DMS79 treated with DMSO at 0.1 percent for 48 hours (cell line): ENCODE measurements around the gene ZDHHC24.
A peak's percentile ranks its signal among the peaks of the same experiment; 100 is the strongest.

Experiments
- DNase-seq: peaks from one replicate; lab custom pipeline; 2025; lab: John Stamatoyannopoulos, UW

ZDHHC24 gene

DNA sequence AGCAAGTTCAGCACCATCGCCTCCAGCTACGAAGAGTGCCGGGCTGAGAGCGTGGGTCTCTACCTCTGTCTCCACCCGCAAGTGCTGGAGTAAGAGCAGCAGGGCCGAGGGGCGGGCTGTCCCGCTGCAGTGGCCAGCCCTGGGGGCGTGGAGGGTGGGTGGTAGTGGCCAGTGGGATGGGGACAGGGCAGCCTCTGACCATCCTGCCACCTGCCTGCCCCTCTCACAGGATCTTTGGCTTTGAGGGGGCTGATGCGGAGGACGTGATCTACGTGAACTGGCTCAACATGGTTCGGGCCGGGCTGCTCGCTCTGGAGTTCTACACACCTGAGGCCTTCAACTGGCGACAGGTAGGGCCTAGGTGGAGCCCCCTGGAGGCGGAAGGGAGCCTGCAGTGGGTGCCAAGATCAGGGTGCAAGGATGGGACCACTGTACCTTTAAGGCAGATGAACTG, 50.4 kb downstream of the ZDHHC24 start:
- DNase-seq, result no peak

DNA sequence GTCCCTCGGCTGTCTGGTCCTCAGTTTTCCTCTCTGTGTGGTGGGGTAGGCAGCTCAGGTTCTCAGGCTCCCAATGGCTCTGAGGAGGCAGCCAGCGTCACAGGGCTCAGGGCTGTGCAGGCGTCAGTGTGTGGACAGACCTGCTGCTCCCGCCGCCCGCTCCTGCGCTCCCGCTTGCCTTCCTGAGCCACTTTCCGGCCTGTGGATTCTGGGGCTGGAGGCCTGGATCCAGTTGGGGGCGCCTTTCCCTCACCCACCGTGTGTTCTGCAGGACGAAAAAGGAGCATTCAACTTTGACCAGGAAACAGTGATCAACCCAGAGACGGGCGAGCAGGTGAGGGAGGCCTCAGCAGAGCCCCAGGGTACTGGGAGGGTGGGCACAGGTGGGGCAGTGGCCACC, 50.9 kb downstream of the ZDHHC24 start:
- DNase-seq, result no peak

DNA sequence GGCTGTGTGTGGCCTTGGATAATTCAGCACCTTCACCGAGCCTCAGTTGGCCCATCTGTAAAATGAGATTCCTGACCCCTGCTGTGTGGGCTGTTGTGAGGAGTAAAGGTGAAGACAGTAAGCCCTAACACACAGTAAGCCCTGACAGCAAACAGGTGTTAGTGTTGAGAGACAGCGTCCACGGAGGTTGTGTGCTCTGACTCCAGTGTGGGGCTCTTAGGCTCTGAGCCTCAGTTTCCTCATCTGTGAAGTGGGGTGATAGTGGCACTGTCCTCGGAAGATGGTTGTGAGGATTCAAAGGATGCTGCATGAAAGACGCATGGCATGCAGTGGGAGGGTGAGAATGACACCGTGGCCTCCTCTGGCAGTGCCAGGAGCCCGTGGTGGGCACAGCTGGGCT, 51.4 kb downstream of the ZDHHC24 start:
- no peak for DNase-seq

DNA sequence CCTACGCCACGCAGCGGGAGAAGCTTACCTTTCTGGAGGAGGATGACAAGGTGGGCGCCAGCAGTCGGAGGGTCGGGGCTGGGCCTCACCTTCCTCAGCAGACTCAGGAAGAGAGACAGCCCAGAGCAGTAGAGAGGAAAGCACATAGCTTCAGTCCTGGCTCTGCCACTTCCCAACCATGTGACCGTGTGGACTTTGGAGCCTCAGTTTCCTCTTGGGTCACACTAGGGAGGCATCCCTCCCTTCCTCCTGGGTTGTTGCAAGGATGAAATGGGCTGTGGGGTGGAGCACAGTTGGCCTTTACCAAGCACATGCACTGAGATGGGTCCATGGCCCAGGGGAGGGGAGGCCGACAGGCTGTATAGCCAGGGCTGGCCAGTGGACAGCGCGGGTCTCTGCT, 52.7 kb downstream of the ZDHHC24 start:
- no peak for DNase-seq

DNA sequence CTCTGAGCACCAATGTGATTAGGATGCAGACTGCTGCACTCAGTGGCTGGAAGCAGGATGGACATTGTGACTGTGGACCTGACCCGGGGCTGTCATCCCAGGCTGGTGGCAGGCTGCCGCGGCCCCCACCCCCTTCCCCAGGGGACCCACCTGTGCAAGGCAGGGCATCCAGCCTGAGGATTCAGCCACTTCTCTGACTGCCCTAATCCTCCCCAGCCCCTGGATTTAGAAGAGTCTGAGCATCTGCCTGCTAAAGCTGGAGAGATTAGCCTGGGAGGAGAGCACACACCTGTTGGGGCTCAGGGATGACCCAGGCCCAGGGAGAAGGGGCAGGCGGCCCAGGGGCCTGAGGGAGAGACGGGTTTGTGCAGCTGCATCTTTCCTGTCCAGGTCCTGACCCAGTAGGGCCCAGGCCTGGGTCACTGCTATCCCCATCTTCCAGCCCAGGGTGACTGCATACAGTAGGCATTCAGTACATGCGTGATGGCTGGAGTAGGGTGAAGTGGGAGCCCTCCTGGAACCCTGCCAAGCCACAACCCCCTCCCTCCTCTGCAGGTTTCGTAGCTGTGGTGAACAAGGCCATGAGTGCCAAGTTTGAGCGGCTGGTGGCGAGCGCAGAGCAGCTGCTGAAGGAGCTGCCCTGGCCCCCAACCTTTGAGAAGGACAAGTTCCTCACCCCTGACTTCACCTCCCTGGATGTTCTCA, 53.5 kb downstream of the ZDHHC24 start:
- peak; percentile 33 for DNase-seq

DNA sequence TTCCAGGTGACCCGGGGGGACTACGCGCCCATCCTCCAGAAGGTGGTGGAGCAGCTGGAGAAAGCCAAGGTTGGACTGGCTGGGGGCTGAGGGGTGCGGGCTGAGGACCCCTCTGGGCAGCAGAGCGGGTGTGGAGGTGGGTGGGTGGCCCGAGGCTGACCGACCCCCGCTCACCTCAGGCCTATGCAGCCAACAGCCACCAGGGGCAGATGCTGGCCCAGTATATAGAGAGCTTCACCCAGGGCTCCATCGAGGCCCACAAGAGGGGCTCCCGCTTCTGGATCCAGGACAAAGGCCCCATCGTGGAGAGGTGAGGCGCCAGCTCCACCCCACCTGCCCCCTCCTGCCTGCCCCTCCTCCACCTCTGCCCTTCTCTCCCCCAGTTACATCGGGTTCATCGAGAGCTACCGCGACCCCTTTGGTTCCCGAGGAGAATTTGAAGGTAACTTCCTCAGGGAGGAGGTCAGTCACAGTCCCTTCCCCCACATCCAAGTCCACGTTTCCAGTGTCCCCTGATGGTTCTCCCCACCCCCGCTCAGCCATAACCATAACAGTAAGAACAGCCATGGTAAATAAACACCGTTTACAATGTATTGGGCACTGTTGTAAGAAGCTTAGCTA, 54.4 kb downstream of the ZDHHC24 start:
- no peak for DNase-seq

DNA sequence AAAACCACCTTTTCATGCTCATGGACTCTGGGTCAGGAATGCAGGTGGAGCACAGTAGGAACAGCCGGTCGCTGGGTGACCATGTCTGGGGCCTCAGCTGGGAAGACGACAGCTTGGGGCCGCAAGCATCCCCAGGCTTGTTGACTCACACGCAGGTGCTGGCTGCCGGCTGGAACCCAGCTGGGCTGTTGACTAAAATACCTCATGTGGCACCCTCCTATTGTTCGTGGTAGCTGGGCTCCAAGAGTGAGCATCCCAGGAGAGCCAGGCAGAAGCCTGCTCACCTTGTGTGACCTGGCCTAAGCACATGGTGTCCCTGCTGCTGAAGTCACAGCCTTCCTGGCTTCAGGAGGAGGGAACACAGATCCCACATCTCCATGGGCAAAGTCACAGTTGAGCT, 56.2 kb downstream of the ZDHHC24 start:
- no peak for DNase-seq

DNA sequence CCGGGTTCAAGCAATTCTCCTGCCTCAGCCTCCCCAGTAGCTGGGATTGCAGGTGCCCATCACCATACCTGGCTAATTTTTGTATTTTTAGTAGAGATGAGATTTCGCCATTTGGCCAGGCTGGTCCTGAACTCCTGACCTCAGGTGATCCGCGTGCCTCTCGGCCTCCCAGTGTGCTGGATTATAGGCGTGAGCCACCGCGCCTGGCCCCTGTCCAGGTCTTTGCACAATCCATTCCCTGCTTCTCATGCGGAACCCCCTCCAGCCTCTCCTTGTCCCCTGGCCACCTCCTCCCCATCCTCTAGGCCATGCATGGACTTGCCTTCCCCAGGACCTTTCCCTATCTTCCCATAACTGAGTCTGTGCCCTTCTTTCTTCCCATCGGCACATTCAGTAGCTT, 56.9 kb downstream of the ZDHHC24 start:
- DNase-seq, result no peak

DNA sequence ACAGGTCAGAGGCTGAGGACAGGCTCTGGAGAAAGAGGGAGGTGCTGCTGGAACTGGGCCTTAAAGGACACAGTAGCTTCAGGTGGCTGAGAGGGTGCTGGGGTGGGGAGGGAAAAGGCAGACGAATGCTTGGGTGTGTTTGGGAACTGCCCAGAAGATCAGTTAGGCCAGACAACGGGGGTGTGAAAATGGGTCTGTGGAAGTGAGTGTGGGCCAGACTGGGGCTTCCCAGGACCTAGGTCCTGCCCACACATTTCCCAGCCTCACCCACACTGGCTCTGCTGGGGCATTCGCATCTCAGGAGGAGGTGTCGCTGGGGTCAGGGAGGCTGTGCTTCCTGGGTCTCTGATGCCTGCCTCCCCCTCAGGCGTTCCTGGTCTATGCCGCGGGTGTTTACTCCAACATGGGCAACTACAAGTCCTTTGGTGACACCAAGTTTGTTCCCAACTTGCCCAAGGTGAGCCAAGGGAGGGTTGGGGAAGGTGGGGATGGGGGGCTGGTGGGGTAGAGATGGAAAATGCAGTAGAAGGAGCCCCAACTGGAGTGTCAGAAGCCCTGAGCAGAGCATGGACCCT, 61.0 kb downstream of the ZDHHC24 start:
- DNase-seq, result no peak

DNA sequence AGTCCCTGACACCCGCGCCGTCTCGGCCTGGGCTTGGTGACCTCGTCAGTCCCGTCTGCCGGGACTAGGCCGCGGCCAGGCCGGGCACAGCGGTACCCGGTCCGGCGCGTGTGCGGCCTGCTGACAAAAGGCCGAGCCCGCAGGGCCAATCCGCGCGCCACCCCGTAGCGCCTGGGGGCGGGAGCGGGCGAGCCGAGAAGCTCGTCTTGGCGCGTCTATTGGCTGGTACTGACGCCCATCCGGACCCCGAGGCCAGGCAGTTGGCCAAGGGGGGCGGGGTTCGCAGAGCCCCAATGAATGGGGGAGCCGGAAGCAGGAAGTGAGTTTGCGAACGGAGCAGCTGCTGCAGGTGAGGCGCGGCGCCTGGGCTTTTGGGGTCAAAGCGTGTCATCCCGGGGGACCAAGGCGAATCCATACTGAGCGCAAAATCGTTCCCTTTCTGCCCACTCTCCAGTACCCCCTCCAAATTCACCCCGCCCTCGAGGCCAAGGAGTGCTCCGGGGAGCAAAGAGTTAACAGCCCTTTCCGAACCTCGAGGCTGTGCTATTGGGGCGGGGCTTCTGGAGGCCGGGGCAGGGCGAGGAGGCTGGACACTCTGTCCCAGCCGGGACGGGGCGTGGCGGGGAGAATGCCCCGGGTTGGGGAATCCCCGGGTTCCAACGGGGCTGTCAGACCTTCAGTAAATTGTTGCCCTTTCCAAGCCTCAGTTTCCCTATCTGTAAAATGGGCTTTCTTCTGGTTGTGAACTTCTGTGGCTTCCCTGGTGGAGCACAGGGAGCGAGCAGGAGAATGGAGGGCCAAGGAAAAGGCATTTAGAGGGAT, 65.5 kb downstream of the ZDHHC24 start, which contains the start of gene DPP3:
TSS of gene DPP3 (plus strand) at position 318 of the 822 bp plus-strand sequence. CDS start 1,767 bp downstream, outside the sequence.
- peak; percentile 93 for DNase-seq

DNA sequence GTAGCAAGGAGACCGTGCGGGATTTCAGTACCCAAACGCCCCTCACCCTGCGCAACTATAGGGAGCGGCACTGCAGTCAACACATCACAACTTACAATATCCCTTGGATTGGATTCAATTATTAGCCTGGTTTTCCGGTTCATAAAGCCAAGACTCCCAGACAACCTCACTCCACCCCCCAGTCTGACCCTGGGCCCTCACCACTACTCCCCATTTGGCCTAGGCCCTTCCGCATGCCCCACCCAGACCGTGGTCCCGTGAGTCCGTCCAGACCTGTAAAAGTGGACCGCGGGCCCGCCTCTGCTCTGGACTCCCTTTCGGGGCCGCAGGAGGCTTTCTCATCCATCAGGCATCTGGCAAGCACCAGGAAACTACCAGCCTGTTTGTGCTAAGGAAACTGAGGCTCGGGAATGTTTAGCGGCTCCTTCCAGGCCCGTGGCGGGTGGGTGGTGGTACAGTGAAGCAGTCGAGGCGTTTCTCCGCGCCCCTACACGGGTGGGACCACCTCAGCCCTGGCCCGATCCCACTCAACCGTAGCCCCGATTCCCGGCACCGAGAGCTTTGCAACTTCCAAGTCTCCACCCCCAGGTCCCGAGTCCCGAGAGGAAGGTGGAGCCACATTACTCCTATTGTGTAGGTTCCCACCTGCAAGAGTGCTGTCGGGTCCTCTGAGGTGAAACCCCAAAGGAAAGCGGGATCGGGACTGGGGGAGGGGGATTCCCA, 66.3 kb downstream of the ZDHHC24 start:
- peak; percentile 82 for DNase-seq

DNA sequence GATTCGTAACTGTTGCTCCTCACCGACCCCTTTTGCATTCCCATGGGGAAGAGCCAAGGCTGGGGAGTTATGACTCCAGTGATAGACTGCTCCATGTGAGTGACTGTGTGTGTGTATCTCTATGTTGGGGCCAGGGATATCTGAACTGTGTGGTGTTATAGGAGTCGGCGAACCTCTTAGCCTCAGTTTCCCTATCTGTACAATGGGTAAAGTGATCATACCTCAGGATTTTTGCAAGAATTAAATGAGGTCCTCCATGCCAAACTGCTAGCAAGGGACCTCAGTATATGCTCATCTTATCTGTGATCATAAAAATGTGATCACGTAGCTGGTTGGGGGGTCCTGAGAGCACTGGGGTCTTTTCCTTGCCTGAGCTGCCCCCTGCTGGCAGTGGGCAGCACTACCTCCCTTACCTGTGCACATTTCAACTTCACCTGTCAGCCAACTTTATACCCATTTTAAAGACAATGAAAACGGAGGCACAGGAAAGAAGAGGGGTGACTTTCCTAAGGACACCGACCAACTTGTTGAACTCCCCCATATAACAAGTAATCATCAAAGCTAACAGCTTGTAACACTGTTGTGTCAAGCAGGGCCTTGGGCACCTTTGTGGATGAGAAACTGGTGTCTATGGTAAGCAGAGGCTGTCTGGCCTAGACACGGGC, 67.0 kb downstream of the ZDHHC24 start:
- peak; percentile 21 for DNase-seq

DNA sequence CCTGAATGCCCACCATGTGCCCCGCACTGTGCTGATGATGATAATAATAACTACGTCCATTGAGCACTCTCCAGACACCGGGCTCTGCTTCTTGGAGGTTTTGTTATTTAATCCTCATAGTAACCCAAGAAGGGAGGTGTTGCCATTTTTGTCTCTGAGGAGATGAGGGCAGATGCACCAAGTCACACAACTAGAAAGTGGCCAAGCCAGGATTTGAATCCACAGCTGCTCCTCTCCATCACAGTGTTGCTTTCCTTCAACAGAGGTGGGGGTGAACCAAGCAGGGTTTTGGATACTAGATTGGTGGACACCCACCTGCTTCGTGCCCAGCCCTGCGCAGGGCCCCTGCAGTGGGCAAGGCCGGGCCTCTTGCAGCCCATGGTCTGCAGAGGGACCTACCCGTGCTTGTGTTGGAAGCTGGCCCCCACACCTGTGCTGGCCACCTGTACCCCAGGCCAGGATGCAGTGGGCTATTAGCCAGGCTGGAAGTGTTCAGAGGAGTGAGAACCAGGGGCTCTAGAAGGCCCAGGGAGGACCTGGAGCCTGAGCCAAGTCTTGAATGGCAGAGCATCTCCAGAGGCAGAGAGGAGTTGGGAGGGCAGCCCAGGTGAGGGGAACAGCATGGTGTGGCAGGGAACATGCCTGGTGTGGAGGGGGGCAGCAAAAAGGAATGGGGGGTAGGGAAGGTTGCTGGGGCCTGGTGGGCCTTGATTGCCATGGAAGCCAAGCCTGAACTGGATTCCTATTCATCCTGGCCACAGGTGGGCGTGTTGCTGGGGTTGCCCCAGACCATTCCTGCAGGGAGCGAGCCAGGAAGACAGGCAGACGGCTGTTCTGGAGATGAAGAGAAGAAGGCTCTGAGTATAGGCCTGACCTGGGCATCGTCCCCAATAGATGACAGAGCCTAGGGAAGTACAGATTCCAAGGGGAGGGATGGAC, 68.3 kb downstream of the ZDHHC24 start:
- DNase-seq, result no peak

DNA sequence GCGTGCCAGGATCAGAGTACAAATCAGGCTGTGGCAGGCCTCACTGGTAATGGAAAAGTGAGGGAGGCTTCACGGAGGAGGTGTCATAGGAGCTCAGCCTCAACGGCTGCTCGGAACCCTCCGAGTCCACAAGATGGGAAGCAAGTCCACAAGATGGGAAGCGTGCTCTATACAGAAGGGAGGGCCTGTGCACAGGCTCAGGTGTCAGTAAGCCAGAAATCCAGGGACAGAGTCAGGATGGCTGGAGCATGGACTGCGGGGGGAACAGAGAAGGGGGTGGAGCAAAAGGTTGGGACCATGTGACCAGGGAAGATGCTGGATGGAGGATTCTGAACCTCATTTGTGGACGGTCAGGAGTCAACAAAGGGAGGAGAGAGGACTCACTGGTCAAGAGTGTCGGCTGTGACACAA, 69.0 kb downstream of the ZDHHC24 start:
- DNase-seq, result no peak

DNA sequence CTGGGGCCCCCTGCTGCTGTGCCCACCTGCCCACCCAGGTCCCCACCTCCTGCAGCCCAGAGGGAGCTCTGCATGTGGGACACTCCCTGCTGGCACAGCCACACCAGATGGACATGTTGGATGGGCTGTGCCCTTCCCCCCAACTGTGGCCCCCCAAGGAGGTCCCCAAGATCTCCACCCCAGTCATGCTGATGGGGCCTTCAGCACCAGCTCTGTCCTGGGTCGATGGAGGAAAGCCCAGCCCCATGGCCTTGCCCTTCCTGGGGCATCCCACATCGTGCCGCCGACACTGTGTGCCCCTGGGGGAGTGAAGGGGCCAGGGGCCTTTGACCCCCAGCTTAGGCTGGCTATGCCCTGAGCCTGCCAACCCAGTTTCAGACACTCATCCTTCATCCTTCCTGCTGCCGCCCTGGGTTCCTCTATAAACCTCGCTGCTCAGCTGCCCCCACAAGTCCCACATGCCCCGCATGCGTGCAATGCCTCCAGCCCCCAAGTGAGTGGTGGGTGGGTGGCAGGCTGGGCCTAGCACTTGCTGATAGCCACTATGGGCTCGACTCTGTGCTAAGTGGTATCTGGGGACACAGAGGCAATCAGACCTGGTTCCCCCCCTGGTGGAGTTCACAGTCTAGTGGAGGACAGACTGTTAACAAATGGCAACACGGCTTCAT, 69.5 kb downstream of the ZDHHC24 start:
- no peak for DNase-seq

DNA sequence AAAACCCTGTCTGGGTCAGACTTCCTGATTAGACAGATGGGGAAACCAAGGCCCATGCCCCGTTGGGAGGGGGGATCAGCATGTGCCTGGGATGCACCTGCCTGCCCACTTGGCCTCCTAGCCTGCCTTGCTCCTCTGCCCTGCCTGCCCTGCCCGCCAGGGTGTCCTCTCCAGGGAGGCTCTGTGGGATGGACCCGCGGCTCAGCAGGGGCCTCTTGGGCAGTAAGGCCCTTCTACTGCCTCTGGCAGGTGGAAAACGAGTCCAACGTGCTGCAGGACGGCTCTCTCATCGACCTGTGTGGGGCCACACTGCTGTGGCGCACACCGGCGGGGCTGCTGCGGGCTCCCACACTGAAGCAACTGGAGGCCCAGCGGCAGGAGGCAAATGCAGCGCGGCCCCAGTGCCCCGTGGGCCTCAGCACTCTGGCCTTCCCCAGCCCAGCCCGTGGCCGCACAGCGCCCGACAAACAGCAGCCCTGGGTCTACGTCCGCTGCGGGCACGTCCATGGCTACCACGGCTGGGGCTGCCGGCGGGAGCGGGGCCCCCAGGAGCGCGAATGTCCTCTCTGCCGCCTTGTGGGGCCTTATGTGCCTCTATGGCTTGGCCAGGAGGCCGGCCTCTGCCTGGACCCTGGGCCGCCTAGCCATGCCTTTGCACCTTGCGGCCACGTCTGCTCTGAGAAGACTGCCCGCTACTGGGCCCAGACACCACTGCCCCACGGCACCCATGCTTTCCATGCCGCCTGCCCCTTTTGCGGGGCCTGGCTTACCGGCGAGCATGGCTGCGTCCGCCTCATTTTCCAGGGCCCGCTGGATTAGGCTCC, 70.3 kb downstream of the ZDHHC24 start:
- DNase-seq, result no peak

DNA sequence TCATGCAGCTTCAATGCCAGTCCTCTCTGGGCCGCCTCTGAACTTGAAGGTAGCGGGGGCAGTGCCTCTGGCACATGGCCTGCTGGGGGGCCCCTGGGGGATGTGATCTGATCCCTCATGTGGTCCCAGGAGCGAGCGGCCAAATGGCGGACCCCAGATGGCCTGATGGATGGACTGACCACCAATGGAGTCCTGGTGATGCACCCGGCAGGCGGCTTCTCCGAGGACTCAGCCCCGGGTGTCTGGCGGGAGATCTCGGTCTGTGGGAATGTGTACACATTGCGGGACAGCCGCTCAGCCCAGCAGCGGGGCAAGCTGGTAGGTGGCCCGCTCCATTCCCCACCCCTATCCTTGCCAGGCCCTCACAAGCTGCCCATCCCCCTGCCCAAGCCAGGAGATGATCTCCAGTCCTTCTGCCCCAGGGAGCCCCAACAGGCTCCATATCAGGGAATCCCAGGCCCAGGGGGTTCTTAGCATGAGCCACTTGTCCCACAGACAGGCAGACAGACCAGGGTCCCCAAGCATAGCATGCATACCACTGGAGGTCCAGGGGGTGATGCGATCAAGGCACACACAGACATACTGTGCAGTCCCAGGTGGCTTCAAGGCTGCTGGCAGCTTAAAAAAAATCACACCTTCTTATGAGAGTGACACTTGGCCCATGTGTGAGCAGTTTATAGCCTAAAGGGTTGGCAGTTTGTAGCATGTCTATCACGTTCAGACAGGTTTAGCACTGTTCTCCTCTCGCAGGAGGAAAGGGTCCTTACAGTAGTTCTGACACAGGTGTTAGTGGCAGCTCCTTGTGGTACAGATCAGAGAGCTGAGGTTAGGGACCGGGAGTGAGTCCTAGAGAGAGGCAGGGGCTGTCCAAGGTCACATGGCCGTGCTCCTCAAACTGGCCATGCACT, 72.0 kb downstream of the ZDHHC24 start:
- DNase-seq, result no peak

DNA sequence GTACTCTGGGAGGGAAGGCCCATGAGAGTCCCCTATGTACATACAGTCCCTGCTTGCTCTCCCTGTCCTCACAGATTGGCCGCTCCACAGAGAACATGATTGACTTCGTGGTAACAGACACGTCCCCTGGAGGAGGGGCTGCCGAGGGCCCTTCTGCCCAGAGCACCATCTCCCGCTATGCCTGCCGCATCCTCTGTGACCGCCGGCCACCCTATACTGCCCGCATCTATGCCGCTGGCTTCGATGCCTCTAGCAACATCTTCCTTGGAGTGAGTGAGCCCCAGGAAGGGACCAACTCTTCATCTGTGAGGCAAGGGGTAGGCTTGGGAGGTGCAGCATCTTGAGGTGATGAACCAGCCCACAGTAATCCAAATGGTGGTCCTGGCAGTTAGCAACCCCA, 72.7 kb downstream of the ZDHHC24 start:
- no peak for DNase-seq
